Activated naive CD4-positive, alpha-beta T cell treated with anti-CD3 and anti-CD28 coated beads for 36 hours (primary cell): ENCODE measurements around the gene NCK2. TPM values are rescaled to one million over a fixed set of nuclear protein-coding genes. Genes with fewer than 3 reads are reported as not detected.
"Not testable (repeated sequence)": the region's sequence is repeated elsewhere in the genome, so short reads cannot be mapped to it uniquely, and the experiment has no call there.

Source experiments
- CTCF ChIA-PET: fragments of 350-600 bp; sonication (Branson Sonifier 250); formaldehyde crosslinking; loops from one replicate; lab custom pipeline; 2021; ENCODE audit warnings: antibody characterized with exemption; lab: Charles Lee
- DNase-seq: peaks from one replicate; pipeline ENCODE4 v3.0.0-alpha.2; 2020
- H3K27ac Mint-ChIP-seq: one replicate; pipeline ENCODE4 v1.8.0; 2021; ENCODE audit warnings: mild to moderate bottlenecking, mixed read lengths
- H3K27me3 Mint-ChIP-seq: one replicate; pipeline ENCODE4 v1.8.0; 2021; ENCODE audit warnings: low read depth, mixed read lengths
- H3K36me3 Mint-ChIP-seq: one replicate; pipeline ENCODE4 v1.8.0; 2021; ENCODE audit warnings: low read depth, mixed read lengths
- H3K4me1 Mint-ChIP-seq: one replicate; pipeline ENCODE4 v1.8.0; 2021; ENCODE audit warnings: low read depth, mixed read lengths
- H3K4me3 Mint-ChIP-seq: one replicate; pipeline ENCODE4 v1.8.0; 2021; ENCODE audit warnings: mild to moderate bottlenecking, moderate library complexity, mixed read lengths
- H3K9me3 Mint-ChIP-seq: one replicate; pipeline ENCODE4 v1.8.0; 2021; ENCODE audit warnings: mixed read lengths
- intact Hi-C: fragments of 100-400 bp; cut with micrococcal nuclease; formaldehyde crosslinking; loops from one replicate; pipeline ENCODE4 v1.15.1; 2023
- total RNA-seq, 2 experiments: library from RNA; stranded (reverse); gene quantifications; one replicate each; pipeline ENCODE4 v1.2.3, GENCODE V29; 2021

Gene NCK2
- total RNA-seq, 2 experiments from 2014 or later: 106 to 113 TPM

DNA sequence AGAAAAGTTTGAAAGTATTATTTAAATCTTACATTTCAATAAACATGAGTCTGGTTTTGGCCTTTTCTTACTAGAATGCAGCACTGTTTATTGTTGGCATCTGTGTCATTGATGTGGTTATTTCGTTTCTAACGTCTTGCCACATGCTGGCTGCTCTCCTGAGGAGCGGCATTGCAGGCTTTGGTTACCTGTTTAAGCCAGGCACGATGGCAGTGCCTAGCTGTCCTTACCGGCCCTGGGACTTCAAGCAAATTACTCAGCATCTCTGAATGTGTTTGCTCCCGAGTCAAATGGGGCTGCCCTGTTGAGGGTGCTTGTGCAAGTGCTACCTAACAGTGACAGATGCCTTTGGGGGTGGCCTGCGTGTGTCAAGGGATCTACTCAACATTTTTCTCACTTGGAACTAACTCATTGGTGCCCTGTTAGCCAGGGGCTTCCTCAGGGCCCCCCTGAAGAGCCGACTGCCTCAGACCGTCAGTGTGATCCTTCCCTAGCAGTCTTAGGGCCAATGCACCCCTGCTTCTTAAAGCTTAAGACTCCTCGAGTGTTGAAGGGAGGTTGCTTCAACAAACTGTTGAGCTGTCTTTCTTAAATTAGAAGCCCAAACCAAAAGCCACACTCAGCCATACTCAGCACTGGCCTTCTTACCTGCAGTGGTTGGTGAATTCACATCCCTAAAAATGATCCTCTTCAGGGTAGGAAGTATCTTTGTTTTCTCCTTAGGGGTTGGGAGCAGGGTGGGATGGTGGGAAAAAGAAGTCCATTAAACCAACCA, 151.5 kb downstream of the NCK2 start:
- peaks cover 29% of the 10 kb centered on the region for H3K9me3 Mint-ChIP-seq
- H3K36me3 Mint-ChIP-seq: peaks cover 57% of the 10 kb centered on the region
- intact Hi-C loops: loop anchor here (10.0 kb wide), 1 partner anchor 189 kb away; no protein-coding TSS in a partner anchor
- peak overlapping the region; percentile 62 for H3K27ac Mint-ChIP-seq
- peaks cover 20% of the 10 kb centered on the region for H3K4me1 Mint-ChIP-seq
- no peak overlapping the region for H3K4me3 Mint-ChIP-seq
- no peaks in the 10 kb centered on the region for H3K27me3 Mint-ChIP-seq
- CTCF ChIA-PET: no interaction called here
- DNase-seq: peak; percentile 48

DNA sequence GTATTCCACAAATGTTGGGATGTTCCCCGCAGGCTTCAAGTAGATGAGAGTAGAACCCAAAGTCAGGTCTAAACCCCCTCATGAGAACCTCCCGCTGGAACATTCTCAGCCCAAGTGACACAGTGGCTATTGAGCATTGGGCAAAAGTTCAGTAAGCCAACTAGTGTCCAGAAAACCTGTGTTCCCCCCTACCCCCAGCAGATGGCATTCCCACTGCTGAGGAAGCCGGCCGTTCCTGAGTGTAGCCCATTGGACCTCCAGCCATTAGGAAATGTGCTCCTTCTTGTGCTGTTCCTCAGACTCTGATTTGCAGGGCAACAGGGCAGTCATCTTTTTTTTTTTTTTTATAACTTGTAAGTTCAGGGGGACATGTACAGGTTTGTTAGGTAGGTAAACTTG, 152.1 kb downstream of the NCK2 start:
- Mint-ChIP-seq H3K4me1 (peaks cover 24% of the 10 kb centered on the region), H3K27me3 (no peaks in the 10 kb centered on the region), H3K4me3 (no peak overlapping the region), H3K27ac (no peak overlapping the region), H3K36me3 (peaks cover 61% of the 10 kb centered on the region), H3K9me3 (peaks cover 29% of the 10 kb centered on the region)
- DNase-seq: no peak
- CTCF ChIA-PET: no interaction called here
- intact Hi-C loops: loop anchor here (10.0 kb wide), 1 partner anchor 188 kb away; no protein-coding TSS in a partner anchor

DNA sequence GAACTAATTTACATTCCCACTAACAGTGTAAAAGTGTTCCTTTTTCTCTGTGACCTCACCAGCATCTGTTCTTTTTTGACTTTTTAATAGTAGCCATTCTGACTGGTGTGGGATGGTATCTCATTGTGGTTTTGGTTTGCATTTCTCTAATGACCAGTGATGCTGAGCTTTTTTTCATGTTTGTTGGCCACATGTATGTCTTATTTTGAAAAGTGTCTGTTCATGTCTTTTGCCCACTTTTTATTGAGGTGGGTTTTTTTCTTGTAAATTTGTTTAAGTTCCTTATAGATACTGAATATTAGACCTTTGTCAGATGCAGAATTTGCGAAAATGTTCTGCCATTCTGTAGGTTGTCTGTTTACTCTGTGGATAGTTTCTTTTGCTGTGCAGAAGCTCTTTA, 153.0 kb downstream of the NCK2 start:
- Mint-ChIP-seq H3K4me1 (peaks cover 30% of the 10 kb centered on the region), H3K9me3 (peaks cover 29% of the 10 kb centered on the region), H3K36me3 (peaks cover 60% of the 10 kb centered on the region)
- not testable (repeated sequence) for H3K4me3 Mint-ChIP-seq, H3K27ac Mint-ChIP-seq, DNase-seq, H3K27me3 Mint-ChIP-seq
- CTCF ChIA-PET: interaction anchor here (0.8 kb wide), 1 partner anchor 162 kb away, joined by 3 read pairs; no protein-coding TSS in a partner anchor
- intact Hi-C loops: loop anchor here (10.0 kb wide), 1 partner anchor 187 kb away; no protein-coding TSS in a partner anchor

DNA sequence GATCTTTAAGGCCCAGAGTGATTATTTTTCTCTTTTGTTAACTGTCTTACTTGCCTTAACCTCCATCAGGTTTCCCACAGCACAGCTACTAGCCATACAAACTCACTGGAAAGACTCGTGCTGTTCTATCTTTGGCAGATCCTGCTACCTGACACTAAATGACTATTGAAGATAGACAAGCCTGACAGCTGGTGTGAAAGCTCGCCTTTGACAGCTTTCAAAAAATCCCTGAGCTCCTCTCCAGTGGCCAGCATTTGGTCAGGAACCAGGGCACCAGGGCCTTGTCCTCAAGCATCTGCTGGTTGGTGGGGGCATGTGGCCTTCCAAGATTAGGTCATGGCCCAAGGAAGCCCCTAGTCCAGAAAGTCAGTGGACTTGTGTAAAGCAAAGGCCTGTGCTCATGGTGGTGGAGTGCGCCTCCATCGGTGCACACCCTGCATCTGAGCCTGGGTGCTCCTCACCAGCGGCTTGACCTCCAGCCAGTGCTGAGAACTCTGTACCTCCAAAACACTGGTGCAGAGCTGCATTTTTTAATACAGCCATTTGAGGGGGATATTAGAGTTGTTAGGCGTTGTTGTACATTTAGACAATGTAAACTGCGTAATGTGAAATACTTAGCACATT, 158.5 kb downstream of the NCK2 start:
- no peak overlapping the region for H3K27ac Mint-ChIP-seq
- intact Hi-C loops: no loop called here
- no peak overlapping the region for H3K4me3 Mint-ChIP-seq
- H3K36me3 Mint-ChIP-seq: peaks cover 27% of the 10 kb centered on the region
- CTCF ChIA-PET: no interaction called here
- H3K9me3 Mint-ChIP-seq: peaks cover 20% of the 10 kb centered on the region
- peaks cover 35% of the 10 kb centered on the region for H3K4me1 Mint-ChIP-seq
- no peaks in the 10 kb centered on the region for H3K27me3 Mint-ChIP-seq
- no peak for DNase-seq

DNA sequence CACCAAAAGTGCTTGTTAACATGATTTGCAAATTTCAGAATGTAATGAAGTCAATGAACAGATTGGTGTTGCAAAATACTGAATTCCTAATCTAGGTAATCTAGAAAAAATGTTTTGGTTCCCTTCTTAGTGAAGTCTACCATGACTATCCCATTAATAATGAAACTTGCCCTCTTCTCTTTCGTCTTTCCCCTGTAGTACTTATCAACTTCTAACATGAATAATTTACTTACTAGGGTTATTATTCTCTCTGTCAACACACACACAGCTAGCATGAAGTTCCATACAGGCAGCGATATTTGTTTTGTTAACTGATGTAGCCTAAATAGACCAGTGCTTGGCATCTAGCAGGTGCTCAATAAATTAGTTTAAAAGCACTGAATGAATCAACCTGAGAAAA, 160.2 kb downstream of the NCK2 start:
- Mint-ChIP-seq H3K27me3 (no peaks in the 10 kb centered on the region), H3K36me3 (peaks cover 15% of the 10 kb centered on the region), H3K4me1 (peaks cover 35% of the 10 kb centered on the region), H3K4me3 (no peak overlapping the region), H3K27ac (no peak overlapping the region), H3K9me3 (peaks cover 12% of the 10 kb centered on the region)
- DNase-seq: no peak
- CTCF ChIA-PET: no interaction called here
- intact Hi-C loops: no loop called here

DNA sequence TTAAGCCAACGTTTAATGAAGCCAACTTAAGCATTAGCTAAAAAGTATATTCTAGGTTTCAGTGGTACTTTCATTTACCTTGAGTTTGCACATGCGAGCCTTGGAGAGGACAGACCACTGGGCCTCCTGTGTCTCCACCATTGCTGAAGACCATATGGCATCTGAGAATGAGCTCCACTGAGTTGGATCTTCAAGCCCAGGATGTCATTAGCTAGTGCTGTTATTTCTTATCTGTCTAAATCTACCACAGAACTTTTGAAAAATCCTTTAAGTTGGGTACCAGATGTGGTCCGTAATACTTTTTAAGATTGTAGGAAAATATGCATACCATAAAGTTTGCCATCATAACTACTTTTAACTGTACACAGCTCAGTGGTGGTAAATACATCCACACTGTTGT, 161.8 kb downstream of the NCK2 start:
- CTCF ChIA-PET: interaction anchor here (0.6 to 1.7 kb wide), 5 partner anchors 20 to 362 kb away, joined by 3 to 4 read pairs (median 3); no protein-coding TSS in a partner anchor
- Mint-ChIP-seq H3K4me3 (no peak overlapping the region), H3K27ac (no peak overlapping the region), H3K9me3 (no peaks in the 10 kb centered on the region), H3K36me3 (peaks cover 3% of the 10 kb centered on the region), H3K27me3 (no peaks in the 10 kb centered on the region), H3K4me1 (peaks cover 35% of the 10 kb centered on the region)
- intact Hi-C loops: no loop called here
- DNase-seq: no peak

DNA sequence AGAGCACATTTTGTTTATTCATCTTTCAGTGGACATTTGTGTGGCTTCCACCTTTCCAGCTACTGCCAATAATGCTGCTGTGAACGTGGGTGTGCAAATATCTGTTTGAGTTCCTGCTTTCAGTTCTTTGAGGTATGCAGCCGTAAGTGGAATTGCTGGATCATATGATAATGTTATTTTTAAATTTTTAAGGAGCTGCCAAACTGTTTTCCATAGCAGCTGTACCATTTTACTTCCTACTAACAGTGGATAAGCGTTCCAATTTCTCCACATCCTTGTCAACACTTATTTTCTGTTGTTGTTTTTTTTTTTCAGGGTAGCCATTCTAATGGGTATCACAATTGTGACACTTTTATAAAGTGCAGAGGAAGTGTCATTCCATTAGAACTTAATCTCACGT, 162.5 kb downstream of the NCK2 start:
- peaks cover 38% of the 10 kb centered on the region for H3K4me1 Mint-ChIP-seq
- CTCF ChIA-PET: interaction anchor here (0.8 to 1.7 kb wide), 3 partner anchors 124 to 362 kb away, joined by 3 to 4 read pairs (median 3); no protein-coding TSS in a partner anchor
- H3K9me3 Mint-ChIP-seq: no peaks in the 10 kb centered on the region
- DNase-seq: no peak
- no peaks in the 10 kb centered on the region for H3K27me3 Mint-ChIP-seq
- H3K4me3 Mint-ChIP-seq: no peak overlapping the region
- H3K27ac Mint-ChIP-seq: no peak overlapping the region
- no peaks in the 10 kb centered on the region for H3K36me3 Mint-ChIP-seq
- intact Hi-C loops: no loop called here

DNA sequence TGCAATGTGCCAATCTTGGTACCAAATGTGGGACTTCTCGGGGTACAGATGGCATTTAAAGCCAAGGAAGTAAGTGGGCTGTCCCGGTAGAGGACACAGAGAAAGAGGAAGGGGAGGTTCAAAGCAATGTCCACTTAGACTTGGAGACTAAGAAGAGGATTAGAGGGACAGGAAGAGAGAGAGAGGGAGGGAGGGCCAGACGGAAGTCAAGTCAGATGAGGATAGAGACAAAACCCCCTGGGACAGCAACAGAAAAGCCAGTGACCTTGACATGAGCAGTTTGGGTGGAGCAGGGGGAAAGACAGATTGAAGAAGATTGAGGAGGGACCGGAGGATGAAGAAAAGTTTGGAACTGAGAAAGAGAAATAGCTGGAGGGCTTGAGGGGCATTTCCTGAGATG, 164.5 kb downstream of the NCK2 start:
- intact Hi-C loops: no loop called here
- no peak overlapping the region for H3K4me3 Mint-ChIP-seq
- H3K4me1 Mint-ChIP-seq: peaks cover 34% of the 10 kb centered on the region
- DNase-seq: no peak
- peaks cover 2% of the 10 kb centered on the region for H3K9me3 Mint-ChIP-seq
- H3K27me3 Mint-ChIP-seq: no peaks in the 10 kb centered on the region
- no peaks in the 10 kb centered on the region for H3K36me3 Mint-ChIP-seq
- CTCF ChIA-PET: interaction anchor here (1.2 kb wide), 1 partner anchor 18 kb away, joined by 4 read pairs; no protein-coding TSS in a partner anchor
- no peak overlapping the region for H3K27ac Mint-ChIP-seq

DNA sequence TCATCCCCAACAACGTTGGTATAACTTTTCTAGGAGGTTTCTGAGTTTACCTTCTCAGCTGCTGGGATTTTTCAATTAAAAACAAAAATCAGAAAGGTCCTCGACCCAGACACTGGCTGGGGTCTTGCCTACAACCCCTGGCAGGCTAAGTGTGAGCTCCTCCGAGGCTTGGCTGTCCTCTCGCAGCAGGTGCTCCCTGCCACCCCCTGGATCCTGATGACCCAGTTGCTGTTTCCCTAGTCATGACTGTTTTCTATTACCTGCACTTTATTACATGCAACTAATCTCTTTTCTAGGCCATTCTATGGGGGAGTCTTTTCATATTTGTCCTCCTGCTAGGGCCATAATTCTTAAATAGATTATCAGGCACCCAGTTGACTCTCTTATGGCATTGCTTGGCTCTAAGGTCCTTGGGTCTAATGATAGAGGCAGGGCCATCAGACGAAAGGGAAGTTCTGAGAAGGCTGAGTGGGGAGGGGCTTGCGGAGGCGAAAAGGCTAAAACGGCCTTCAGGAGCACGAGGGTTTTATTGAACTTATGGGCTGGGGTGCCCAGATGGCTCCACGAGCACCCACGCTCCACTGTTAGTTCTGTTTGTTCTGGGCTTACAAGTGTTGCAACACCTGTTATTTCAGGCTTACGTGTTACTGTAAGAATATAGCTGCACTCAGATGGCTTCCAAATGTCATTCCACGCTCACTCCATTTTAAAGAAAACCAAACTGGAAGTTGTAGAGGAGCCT, 166.0 kb downstream of the NCK2 start:
- Mint-ChIP-seq H3K27me3 (no peaks in the 10 kb centered on the region), H3K4me1 (peaks cover 25% of the 10 kb centered on the region), H3K27ac (no peak overlapping the region), H3K36me3 (no peaks in the 10 kb centered on the region), H3K4me3 (no peak overlapping the region), H3K9me3 (peaks cover 13% of the 10 kb centered on the region)
- intact Hi-C loops: no loop called here
- CTCF ChIA-PET: interaction anchor here (1.0 kb wide), 1 partner anchor 9 kb away, joined by 3 read pairs; no protein-coding TSS in a partner anchor
- DNase-seq: no peak

DNA sequence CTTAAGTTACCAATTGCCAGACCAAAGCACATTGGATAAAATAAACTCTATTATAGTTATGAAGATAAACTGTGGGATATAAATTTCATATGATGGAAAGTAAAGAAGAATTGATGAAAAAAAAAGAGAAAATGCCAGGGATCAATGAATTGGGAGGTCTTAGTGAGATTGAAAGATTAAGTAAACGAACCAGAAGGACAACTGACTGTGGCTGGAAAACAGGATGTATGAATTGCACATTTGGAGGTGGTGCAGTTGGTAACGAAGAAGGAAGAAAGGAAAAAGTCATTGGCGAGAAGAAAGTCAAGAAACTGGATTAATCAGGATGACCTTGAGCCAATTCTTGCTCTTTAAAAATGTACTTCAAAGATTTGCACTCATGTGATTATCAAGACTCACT, 166.7 kb downstream of the NCK2 start:
- no peak overlapping the region for H3K27ac Mint-ChIP-seq
- no peaks in the 10 kb centered on the region for H3K27me3 Mint-ChIP-seq
- peaks cover 13% of the 10 kb centered on the region for H3K9me3 Mint-ChIP-seq
- no peaks in the 10 kb centered on the region for H3K36me3 Mint-ChIP-seq
- H3K4me1 Mint-ChIP-seq: peaks cover 19% of the 10 kb centered on the region
- no peak overlapping the region for H3K4me3 Mint-ChIP-seq
- DNase-seq: no peak
- CTCF ChIA-PET: interaction anchor here (1.0 kb wide), 2 partner anchors 8 to 173 kb away, joined by 3 read pairs; no protein-coding TSS in a partner anchor
- intact Hi-C loops: no loop called here

DNA sequence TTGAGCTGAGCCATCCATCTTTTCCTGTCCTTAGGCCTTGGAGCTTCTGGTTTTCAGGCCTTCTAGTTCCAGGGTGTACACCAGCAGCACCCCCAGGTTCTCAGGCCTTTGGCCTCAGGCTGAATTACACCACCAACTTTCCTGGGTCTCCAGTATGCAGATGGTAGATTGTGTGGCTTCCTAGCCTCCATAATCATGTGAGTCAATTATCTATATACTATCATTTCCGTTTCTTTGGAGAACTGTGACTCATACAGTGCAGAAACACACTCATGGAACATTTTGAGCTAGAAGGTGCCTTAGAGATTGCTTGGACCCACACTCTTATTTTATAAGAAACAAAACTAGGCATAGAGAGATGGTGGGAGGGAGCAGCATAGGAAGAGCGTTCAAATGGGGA, 167.4 kb downstream of the NCK2 start:
- Mint-ChIP-seq H3K9me3 (peaks cover 13% of the 10 kb centered on the region), H3K27ac (peak overlapping the region; percentile 14), H3K27me3 (no peaks in the 10 kb centered on the region), H3K4me1 (peaks cover 13% of the 10 kb centered on the region), H3K4me3 (no peak overlapping the region), H3K36me3 (no peaks in the 10 kb centered on the region)
- intact Hi-C loops: no loop called here
- CTCF ChIA-PET: interaction anchor here (1.0 to 1.8 kb wide), 3 partner anchors 17 to 172 kb away, joined by 3 to 5 read pairs (median 3); no protein-coding TSS in a partner anchor
- DNase-seq: no peak

DNA sequence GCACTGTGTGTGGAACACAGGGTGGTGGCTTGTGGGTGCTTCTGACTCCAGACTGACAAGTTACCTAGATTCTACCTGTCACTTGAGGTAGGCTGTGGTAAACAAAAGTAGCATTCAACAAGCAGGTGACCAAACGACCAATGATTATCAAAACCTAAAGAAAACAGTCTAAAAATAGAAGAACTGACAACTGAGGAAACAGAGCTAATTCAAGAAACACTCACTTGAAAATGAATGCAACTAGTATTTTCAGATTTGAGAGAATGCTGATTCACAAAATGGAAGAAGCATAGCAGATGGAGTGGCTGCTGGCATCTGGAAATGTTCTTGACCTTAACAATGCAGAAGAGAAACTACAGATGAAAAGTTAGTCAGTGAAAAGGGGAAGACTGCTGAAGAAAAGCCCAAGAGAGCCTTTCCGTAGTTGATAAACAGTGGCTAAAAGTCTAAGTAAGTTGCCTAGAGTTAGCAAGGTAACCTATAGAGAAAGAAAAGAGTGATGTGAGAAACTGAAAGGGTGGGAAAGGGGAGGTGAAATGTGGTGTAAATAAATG, 170.4 kb downstream of the NCK2 start:
- peaks cover 13% of the 10 kb centered on the region for H3K9me3 Mint-ChIP-seq
- DNase-seq: no peak
- no peak overlapping the region for H3K27ac Mint-ChIP-seq
- peaks cover 33% of the 10 kb centered on the region for H3K4me1 Mint-ChIP-seq
- intact Hi-C loops: no loop called here
- H3K27me3 Mint-ChIP-seq: no peaks in the 10 kb centered on the region
- CTCF ChIA-PET: no interaction called here
- no peak overlapping the region for H3K4me3 Mint-ChIP-seq
- H3K36me3 Mint-ChIP-seq: no peaks in the 10 kb centered on the region
